OCI-LY7 (cell line): ENCODE measurements around the gene KCNC2.

Source experiments
- CTCF ChIP-seq: fragments of 200-600 bp; sonication (generic); conservative IDR thresholded peaks from 2 replicates; pipeline ENCODE4 v1.5.1; 2014; ENCODE audit warnings: mild to moderate bottlenecking, antibody characterized with exemption, low read length, moderate library complexity, mixed read lengths
- EZH2phosphoT487 ChIP-seq: fragments of 200-600 bp; sonication (generic); IDR thresholded peaks from 2 replicates; pipeline ENCODE4 v1.6.1; 2018; ENCODE audit warnings: low read depth, borderline replicate concordance, mild to moderate bottlenecking, mixed run types, antibody characterized with exemption, low read length, moderate library complexity, mixed read lengths

- TF ChIP-seq CTCF = no peak
- no peak for TF ChIP-seq EZH2phosphoT487
Observed at GRCh38 chr12:75099210-75099609, 110.4 kb downstream of the KCNC2 start.
